Measurements from ENCODE around the gene PCIF1.
"Not testable (repeated sequence)": the region's sequence is repeated elsewhere in the genome, so short reads cannot be mapped to it uniquely, and the experiment has no call there.

PCIF1 gene

DNA sequence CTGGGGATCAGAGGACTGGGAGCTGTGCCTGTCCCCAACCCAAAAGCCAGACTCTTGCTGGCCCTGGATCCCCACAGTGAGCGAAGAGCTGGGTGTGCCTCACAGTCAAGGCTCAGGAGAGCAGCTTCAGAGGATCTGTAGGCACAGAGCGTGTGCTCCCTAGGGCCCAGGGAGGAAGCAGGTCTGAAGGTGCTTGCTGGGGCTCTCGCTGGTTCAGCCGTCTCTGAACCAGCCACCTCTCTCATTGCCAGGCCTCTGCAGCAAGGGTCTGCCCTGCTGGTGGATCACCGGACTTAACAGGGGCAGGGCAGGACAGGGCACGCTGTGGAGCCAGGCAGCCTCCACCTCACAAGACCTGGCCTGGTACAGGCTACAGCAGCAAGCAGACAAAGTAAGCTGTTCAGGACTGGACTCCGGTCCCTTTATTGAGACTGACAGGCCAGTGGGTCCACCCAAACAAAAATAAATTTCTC lies 13.8 kb downstream of the PCIF1 start:
- no peak for DNase-seq

DNA sequence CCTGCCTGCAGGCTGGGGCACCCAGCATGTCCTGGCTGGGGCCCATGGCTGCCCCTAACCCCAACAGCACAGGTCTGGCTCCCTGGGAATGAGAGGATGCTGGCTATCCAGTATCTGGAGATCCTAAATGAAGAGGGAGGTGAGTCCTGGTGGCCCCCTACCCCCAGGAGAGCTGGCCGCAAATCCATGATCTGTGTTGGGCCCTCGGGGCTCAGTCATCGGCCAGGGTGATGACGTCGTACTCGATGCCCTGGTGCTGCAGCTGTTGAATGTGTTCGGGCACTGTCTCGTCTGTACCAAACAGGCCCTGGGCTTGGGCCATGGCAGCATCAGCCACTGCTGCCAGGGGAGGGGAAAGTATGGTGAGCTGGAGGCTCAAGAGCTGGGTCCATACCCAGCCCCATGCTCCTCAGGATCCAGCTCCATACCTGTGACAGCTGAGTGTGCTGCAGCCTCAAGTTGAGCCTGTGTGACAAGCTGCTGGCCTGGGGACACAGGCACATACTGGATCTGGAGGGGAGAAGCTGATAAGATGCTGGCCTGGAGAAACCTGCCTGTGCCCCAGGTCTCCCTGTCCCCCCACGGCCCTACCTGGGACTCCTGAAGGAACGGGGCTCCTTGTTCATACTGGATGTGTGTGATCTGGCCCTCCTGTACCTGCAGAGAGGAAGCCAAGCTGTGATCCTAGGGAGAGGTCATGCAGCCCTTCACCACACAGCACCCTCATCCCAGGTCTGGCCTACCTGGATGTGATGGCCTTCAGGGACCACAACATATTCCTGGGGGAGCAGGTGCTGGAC lies 14.5 kb downstream of the PCIF1 start:
- no peak for DNase-seq

DNA sequence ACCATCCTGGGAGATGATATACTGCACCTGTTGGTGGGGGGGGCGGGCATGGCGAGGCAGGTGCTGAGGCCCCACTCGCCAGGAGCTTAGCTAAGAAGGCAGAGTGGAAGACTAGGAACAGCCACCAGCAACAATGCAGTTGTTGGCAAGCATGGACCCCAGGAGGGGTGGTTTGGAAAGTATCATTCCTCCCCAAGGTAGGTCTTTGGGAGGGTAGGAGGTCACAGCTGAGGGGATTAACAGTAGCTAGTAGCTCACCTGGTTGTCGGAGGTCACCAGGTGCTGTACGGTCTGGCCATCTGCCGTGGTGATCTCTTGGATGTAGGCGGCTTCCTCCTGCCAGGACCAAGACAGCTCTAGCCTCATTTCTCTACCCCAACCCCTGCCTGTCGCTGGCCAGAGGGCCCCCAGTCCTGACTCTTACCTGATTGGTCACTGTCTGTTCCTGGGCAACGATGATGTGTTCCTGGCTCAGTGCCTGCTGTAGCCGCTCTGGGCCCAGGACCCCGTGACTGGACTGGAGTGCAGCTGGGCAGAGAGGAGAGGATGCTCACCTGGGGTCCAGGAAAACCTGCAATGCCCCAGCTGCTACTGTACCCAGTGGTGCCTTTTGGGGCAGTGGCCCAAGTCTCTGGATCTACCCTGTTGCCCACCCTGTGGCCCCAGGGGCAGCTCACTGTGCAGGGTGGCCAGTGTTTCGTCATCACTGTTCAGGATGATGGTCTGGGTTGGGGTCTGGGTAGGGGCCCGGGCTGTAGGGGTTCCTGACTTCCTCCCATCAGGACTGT lies 15.3 kb downstream of the PCIF1 start:
- DNase-seq, result no peak

DNA sequence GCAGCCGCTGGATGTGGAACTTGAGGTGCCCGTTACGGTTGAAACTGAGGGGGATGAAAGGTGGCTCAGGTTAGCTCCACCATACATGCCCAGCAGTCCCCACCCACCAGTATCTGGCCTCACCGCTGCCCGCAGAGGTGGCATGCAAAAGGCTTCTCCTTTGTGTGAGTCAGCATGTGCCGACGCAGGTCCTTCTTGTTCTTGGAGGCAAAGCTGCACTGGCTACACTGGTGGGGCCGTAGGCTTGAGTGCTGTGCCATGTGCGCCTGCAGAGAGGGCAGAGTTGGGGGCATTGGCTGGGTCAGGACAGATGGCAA lies 15.8 kb downstream of the PCIF1 start:
- no peak for DNase-seq

DNA sequence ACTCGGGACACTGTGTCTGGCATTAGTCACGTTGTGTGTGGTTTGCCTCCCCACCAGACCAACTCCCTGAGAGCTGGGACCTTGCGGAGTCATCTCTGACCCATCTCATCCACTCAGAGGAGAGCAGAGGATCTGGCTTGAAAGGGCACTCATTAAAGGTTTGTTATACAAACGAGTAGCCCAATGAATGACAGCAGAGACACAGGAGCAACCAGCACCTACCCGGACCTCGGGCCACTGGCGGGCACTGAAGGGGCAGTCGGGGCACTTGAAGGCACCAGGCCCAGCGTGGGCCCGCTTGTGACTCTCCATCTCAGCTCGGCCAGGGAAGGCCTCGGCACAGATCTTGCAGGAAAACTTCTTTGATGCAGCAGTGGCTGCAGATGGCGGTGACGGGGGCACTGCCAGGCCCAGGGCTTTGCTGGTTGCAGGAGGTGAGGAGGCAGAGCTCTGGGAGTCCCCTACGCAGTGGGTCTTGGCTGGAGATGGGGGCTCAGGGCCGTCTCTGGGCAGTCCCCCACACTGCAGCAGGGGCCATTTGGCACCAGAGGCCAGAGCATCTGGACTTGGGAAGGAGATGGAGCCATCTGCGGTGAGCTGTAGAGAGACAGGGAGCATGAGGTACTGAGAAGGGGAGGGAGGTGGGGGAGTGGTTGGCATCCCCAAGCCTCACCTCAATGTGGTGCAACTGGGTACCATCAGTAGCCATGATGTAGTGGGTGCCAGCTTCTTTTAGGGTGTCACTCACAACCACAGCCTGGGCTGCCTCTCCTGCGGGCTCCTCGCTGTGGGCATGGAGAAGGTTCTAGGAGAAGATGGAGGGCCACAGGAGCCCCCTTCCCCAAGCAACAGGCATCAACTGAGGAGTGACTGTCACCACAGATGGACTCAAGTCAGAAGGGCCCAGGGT lies 17.7 kb downstream of the PCIF1 start:
- no peak for DNase-seq

DNA sequence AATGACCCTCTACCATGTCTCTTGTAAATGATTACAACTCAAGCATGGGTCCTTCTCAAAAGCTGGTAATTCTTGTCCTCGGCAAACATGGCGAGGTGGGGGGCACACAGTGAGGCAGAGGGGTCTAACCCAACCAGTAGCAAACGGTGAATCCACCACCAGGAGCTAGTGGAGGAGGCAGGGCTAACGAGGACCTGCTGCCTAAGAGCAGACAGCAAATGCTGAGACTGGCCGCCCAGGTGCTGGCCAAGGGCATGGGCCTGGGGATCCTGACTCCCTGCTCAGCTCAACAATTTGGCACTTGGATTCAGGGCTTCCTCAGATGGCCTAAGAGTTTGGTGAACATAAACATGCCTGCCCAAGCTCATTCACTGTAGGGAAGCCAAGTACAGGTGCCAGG lies 18.4 kb downstream of the PCIF1 start:
- DNase-seq, result no peak

DNA sequence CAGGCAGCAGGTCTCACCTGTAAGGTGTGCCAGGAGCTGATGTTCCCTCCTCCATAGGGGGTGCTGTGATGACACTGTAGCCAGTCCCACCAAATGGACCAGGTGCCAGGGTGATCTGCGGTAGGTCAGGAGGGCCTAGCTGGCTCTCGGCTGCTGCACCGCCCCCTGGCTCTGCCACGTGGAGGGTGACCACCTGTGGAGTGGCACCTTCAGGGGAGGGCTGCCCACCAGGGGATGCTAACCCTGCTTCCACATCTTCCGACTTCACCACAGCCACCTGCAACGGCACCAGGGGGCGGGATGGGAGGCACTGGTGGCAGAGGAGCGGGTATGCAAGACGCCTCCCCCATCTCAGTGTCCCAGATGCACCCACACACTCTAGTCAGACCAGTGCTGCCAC lies 19.2 kb downstream of the PCIF1 start:
- DNase-seq, result no peak

DNA sequence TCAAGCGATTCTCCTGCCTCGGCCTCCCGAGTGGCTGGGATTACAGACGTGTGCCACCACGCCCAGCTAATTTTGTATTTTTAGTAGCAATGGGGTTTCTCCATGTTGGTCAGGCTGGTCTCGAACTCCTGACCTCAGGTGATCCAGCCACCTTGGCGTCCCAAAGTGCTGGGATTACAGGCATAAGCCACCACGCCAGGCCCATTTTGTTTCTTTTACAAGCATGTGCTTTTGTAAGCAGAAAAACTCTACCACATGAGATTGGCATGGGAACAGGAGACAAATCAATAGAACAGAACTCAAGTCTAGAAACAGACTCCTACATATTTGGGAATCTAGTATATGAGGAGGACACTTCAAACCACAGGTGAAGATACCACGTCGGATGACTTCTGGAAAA lies 21.8 kb downstream of the PCIF1 start:
- not testable (repeated sequence) for DNase-seq

DNA sequence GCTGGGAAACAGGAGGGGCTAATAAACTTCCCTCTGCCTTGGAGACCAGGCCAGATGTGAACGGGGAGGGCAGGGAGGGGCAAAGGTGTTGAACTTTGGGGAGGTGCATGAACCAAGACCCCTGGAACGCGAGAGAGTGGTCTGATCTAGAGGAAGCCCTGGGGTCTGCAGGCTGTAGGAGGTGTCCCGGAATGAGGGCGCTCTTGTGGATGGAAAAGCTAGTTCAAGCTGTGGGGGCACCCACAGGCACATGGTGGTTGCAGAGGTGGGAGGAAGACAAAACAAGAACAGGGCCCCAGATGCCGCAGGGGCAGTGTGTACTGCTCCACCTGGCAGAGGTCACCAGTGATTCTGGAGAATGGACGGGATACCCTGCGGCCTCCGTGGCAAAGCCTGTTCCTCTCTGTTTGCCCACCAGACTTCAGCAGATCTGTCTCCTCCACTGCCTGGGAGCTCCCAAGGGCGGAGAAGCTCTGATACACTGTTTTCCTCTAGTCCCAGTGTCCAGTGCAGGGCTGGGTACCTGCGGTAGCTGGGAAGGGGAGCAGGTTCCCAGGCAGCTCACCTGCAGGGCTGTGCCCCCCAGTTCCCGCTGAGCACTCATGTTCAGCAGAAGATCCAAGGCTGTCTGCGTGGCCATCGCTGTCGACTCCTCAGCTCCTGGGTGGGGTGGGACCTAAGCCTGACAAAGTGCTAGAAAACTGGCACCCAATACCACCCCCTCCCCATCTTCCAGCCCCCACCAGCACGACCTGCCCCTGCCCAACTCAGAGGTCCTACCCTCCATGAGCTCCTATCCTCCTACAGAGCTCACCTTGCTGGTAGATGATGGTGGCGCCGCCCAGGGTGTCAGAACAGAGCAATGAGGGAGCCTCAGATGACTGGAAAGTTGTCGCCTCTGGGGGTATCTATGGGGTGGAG lies 22.8 kb downstream of the PCIF1 start:
- no peak for DNase-seq

DNA sequence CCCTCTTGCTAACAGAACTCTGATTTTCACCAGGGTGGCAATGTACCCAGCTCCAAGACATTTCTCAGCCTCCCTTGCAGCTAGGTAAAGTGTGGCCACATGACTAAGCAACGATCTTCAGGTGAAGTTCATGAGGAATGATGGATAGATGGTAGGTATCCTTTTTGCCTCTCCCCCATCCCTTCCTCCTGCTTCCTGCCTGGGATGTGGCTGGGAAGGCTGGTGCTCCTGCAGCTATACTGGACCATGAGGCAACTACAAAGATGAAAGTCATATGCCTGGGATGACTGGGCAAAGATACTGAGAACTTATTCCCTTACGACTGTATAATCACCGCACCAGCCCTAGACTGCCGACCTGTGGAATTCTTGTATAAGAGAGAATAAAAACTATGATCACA lies 24.1 kb downstream of the PCIF1 start:
- DNase-seq, result no peak

DNA sequence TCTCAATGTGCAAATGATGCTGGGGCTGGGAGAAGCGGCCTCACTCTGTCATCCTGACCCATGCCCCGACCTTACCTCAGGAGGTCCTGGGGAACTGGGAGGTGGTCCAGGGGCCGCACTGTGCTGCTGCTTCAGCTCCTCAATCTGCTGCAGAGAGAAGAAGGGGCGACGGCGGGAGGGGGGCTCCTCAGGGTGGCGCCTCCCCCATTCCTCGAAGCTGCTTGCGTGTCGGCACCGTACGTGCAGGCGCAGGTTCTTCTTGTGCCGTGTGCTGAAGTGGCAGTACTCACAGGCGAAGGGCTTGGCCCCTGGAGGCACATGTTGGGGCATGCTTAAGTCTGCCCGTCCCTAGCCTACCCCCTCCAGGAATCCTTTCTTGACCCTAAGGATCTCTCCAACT lies 24.6 kb downstream of the PCIF1 start:
- DNase-seq, result no peak

DNA sequence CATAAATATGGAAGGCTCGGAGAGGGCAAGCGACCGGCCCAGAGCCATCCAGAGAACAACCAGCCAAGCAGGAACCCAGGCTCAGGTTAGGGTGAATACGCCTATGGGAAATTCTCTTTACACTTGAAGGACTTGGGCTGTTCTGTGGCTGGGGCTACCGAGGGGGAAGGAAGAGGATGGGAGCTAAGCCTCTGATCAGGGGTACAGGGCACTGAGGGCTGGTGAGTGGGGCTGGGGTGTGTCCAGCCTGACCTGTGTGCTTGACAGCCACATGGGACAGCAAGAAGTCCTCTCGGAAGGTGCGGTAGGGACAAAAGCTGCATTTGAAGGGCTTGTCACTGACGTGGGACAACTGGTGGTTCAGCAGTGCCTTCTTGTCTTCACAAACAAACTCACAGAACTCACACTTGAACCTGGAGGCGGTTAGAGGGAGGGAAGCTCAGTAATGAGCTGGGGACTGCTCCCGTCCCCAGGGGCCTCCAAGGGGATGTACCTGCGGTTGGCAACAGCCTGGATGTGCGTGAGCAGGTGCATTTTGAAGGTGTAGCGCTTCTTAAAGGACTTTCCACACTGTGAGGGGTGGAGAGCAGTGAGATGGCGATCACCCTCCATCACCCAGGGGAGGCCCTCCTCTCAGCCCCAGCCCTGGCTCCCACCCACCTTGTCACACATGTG lies 25.6 kb downstream of the PCIF1 start:
- DNase-seq, result no peak

DNA sequence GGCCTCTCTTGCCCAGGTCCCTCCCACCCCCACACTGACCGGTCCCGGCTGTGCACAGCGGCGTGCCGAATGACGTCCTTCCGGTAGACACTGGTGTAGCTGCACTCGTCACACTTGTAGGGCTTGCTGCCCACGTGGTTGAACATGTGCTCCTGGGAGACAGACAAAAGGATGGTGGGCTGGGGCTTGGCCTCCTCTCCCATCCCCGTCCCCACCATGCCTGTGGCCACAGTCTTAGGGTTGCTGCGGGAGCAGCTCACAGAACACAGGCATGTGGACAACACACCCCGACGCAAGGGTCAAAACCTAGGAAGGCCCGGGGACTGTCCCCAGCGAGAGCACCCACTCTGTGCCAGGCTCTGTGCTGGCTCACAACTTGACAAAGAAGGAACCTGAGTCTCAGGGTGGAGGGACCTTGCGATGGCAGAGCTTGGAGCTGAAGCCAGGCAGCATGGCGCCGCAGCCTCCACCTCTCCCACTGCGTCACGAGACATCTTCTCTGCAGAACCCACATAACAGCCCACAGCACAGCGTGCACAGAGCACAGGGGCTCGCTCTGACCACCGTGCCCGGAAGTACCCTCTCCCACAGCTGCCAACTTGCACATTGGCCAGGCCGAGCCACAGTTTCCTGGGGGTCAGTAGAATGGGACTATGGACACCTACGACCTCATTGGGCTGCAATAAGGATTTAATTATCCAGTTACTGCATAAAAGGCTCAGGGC lies 27.7 kb downstream of the PCIF1 start:
- DNase-seq, result no peak

DNA sequence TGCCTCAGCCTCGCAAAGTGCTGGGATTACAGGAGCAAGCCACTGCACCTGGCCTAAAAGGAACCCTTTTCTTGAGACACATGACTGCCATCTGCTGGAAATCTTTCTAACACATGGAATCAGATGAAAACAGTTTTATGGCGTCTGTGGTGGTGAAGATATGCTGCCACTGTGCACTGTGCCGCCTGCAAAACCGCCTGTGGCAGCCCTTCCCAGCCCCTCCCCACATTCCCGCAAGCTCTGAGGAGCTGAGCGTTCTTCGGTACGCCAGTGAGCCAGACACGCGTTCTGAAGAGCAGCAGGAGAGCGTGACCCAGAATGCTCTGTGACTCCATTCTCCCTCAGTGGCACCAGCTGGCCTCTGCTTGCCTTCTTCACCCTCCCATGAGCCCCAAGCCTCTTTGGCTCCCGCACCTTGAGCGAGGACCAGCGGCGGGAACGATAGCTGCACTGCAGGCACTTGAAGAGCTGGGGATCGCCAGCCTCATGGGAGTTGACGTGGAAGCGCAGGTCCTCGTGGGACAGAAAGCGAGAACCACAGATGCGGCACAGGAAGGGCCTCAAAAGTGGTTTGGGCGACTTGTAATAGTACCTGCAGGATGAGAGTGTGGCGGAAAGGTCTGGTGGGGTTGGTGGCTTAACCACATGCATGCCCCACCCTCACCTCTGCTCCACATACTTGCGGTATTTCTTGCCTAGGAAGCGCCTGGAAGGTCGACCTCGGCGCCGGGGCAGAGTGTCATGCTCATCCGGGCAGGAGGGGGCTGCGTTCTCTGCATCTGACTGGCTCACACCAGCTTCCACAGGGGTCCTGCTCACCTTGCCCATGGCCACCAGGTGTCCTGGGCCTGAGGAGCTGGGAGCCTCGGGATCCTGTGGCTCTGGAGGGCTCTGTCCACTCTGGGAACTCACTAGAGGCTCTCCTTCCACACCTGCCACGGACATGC lies 28.8 kb downstream of the PCIF1 start:
- DNase-seq, result peak; percentile 45

DNA sequence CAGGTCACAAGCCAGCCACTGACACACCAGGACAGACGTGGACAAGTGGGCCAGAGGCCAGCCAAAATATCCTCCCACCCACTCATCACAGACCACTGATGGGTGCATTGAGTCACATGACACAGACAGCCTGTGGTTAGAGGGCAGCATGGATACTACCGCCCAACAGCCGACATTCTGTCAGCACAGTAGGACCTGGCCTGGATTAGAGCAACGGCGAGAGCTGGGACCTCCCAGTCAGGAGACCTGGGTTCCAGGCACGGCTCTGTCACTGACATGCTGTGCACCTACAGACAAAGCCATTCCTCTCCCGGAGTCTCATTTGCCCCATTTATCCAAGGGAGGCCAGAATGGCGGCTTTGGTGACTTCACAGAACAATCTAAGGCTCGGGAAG lies 29.5 kb downstream of the PCIF1 start:
- DNase-seq, result no peak

DNA sequence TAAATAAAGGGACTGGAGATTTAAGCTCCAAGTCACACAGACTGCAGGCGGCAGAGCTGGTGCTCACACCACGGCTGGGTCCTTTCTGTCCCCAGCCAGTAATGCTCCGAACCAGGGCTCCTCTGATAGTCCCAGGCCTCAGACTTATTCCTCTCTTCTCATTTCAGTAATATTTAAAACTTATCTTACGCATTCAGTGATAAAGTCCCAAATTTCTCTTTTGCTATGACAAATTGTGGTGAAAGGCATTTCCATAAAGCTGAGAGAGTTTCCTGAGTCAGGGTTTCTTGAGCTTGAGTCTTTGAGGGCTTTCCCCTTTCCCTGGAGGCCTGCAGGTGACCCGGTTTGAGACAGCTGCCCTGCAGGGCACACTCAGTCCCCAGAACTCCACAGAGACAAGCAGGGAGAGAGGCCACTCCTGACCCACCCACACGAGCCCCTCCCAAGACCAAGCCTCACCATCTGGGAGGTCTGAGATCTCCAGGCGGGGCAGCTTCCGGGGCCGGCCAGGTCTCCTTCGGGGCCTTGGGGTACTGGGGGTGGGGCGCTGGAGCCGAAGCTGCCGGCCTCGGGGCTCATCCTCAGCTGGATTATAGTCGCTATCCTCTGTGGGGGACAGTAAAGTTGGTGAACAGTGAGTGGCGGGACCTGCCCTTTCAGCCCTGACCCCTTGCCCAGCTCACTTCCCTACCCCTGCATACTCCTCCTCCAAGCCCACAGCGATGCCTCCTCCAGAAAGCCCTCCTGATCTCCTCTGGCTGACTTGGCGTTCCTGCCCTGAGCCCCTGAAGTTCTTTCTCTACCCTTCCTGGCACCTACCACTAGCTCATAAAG lies 30.9 kb downstream of the PCIF1 start:
- no peak for DNase-seq

DNA sequence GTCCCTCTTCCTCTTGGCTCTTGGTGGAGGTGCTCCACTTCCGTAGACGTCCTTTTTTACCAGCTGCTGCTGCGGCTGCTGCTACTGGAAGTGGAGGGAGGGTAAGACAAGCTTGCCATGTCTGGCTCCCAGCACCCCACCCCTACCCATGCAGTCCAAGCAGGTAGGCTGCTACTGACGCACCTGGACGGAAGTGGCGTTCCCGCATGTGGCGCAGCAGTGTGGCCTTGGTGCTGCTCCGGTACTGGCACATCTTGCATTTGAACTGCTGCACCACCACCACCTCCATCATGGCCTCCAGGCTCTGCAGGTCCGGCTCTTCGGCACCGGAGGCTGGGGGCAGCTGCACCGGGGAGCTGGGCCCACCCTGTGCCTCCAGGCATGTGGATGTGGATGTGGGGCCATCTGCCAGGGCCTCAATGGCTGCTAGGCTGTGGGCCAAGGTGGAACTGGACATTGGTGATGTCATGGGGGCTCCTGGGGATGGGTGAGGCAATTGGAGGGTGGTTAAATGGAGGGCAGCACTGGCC lies 33.1 kb downstream of the PCIF1 start:
- DNase-seq, result no peak

DNA sequence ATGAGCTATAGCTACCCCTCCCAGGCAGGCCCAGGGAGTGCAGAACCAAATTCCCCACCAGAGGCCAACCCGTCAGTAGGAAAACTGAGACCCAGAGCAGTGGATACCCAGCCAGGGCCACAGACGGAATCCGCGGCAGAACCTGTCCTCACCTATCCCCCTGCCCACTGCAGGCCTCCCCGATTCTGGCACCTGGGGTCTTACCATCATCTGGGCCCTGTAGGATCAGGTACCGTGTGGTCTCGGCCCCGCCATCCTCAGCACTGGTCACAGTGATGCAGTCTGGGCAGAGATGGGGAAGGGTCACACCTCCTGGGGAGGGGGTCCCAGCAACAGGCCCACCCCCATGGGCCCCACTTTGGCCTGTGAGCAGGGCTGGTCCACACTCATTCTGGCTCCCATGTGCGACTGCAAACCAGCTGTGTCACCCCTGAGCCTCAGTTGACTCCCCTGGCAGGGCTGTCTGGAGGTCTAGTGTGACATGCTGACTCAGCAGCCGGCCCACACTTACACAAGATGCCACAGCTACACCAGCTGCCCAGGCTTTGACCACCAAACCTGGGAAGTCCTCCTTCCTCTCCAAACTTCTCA lies 33.7 kb downstream of the PCIF1 start:
- no peak for DNase-seq
